Stimulated activated CD4-positive, alpha-beta T cell treated with anti-CD3 and anti-CD28 coated beads, Interleukin-2, amount 100 ng/mL, for 48 hours (primary cell): Measurements from ENCODE around the gene ARMCX6.
"Not testable (repeated sequence)": the region's sequence is repeated elsewhere in the genome, so short reads cannot be mapped to it uniquely, and the experiment has no call there.

Experiments used
- DNase-seq, 2 donors: peaks; one replicate each; pipeline ENCODE4 v3.0.0-alpha.2; 2020

Gene ARMCX6

GRCh38 chrX:101617211-101618191 is at the start of gene ARMCX6:
ARMCX6 (minus strand) TSS chrX:101618000; CDS start chrX:101616620, 1,380 bp downstream.
- peak; percentile 40 to 61 for DNase-seq

GRCh38 chrX:101659601-101660063 is 41.8 kb upstream of the ARMCX6 start, which contains the start of gene ARMCX2:
ARMCX2 (minus strand) TSS chrX:101659850; CDS start chrX:101657588, 2,262 bp downstream.
- no peak for DNase-seq

- peak; percentile 39 to 43 for DNase-seq
These were observed 41.1 kb upstream of the ARMCX6 start for GRCh38 chrX:101658661-101659491.

- DNase-seq = no peak
These were observed 39.7 kb upstream of the ARMCX6 start for GRCh38 chrX:101657495-101657894.

GRCh38 chrX:101656817-101657216 is 39.0 kb upstream of the ARMCX6 start:
- DNase-seq = no peak

GRCh38 chrX:101655534-101655933 is 37.7 kb upstream of the ARMCX6 start:
- DNase-seq = no peak

GRCh38 chrX:101647716-101648115 is 29.9 kb upstream of the ARMCX6 start:
- not testable (repeated sequence) for DNase-seq

- DNase-seq = no peak
These were observed 24.3 kb upstream of the ARMCX6 start for GRCh38 chrX:101642093-101642492.

- DNase-seq = no peak
These were observed 21.8 kb upstream of the ARMCX6 start for GRCh38 chrX:101639583-101639982.

- DNase-seq = no peak
These were observed 1.6 kb upstream of the ARMCX6 start for GRCh38 chrX:101619364-101619763.

GRCh38 chrX:101605728-101606127 is 12.1 kb downstream of the ARMCX6 start:
- no peak for DNase-seq

- no peak for DNase-seq
These were observed 12.7 kb downstream of the ARMCX6 start for GRCh38 chrX:101605146-101605545.

- DNase-seq = no peak
These were observed 15.7 kb downstream of the ARMCX6 start for GRCh38 chrX:101602077-101602476.

- DNase-seq = not testable (repeated sequence)
These were observed 18.2 kb downstream of the ARMCX6 start for GRCh38 chrX:101599592-101599991.

- peak; percentile 20 to 29 for DNase-seq
These were observed 21.9 kb downstream of the ARMCX6 start for GRCh38 chrX:101595739-101596419.
